ENCODE measurements around the gene HOXA10.

Gene HOXA10

DNA sequence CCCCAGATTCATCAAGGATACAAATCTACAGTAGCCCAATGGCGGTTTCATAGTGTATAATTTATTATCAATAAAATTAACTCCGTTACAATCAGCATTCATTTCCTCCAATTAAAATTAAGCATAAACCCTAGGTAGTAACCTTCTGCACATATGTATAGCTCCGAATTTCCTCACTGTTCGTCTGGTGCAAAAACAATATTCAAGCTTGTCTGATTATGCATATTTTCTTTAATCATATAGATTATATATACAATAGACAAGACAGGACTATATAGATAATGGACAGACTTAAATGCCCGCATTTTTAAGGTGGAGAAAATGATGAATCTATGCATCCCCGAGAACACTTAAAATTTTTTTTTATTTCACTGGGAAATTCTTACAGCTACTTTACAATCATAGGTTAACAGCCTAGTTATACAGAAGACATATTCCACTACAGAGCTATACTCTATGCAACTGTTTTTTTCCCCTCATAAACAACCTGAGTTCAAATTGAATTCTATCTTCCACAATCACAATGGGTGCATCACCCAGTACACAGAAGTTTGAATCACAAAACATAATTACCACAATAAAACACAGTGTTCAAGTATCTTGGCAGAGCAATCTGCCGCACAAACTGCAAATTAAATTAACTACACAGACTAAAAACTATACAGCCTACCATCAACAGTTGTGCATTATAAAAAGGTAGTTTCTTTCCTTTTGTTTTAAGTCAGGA lies 11.4 kb downstream of the HOXA10 start:
- TF ChIP-seq, protein P1, sequence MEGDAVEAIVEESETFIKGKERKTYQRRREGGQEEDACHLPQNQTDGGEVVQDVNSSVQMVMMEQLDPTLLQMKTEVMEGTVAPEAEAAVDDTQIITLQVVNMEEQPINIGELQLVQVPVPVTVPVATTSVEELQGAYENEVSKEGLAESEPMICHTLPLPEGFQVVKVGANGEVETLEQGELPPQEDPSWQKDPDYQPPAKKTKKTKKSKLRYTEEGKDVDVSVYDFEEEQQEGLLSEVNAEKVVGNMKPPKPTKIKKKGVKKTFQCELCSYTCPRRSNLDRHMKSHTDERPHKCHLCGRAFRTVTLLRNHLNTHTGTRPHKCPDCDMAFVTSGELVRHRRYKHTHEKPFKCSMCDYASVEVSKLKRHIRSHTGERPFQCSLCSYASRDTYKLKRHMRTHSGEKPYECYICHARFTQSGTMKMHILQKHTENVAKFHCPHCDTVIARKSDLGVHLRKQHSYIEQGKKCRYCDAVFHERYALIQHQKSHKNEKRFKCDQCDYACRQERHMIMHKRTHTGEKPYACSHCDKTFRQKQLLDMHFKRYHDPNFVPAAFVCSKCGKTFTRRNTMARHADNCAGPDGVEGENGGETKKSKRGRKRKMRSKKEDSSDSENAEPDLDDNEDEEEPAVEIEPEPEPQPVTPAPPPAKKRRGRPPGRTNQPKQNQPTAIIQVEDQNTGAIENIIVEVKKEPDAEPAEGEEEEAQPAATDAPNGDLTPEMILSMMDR (IDR thresholded peaks at IDR 0.05): no peak

DNA sequence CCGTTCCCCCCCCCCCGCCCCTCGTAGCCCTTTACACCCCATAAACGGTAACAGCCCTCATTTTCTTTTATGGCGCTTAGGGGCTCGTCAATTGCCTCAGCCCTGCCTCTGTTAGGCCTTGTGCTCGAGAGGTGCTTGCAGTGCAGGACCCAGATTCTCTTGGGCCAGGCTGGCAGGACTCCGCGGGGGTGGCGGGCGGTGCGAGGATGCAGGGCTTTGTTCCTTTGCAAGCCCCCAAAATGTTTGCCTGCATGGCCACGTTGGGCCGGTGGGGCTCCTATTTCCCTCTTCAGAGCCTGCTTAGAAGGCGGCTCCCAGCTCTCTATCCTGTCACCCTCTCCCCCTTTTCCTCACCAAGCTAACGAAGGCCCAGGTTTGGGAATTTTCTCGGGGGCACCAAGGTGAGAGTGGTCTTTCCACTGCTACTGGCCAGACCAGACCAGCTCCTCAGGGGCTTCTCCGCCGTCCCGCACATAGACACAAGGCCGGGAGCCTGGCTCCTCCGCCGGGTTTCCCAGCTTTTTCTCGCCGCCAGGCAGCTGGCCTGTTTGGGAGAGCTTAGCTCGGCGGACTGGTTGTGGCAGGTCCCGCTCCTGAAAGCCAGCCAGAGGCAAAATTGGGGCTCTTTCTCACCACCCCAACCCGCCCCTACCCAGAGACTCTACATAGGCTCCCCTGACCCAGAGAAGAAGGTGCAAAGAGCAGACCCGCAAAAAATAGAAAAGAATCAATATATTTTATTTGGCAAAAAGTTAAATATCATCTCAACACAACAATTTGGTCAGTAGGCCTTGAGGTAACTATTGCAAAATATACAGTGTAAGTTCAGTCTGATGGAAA lies 12.2 kb downstream of the HOXA10 start:
- TF ChIP-seq, protein P1 (IDR thresholded peaks at IDR 0.05): no peak

DNA sequence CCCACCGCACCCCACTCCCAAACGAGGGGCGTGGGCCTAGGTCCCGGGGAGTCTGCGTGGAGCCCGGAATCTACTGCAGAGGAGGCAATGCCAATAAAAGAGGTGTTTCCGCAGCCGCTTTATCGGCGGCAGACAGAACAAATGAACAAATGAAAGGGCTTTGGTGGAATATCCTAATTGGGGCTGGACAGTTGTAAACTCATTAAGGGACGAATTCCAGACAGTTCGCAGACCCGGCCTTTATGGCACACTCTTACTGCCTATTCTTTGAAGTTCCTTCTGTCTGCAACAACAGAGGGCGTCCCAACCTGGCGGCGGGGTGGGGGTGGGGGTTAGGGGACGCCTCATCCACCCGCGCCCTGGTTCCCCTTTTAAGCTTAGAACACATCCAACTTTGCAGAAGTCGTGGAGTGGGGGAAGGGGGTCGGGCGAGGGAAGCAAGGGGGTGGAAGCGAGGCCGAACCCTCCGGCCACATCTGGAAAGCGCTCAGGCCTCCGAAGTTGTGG lies 12.9 kb downstream of the HOXA10 start:
- TF ChIP-seq, protein P1 (IDR thresholded peaks at IDR 0.05): peak; percentile 29; the same call in 1 of the 2 replicates

DNA sequence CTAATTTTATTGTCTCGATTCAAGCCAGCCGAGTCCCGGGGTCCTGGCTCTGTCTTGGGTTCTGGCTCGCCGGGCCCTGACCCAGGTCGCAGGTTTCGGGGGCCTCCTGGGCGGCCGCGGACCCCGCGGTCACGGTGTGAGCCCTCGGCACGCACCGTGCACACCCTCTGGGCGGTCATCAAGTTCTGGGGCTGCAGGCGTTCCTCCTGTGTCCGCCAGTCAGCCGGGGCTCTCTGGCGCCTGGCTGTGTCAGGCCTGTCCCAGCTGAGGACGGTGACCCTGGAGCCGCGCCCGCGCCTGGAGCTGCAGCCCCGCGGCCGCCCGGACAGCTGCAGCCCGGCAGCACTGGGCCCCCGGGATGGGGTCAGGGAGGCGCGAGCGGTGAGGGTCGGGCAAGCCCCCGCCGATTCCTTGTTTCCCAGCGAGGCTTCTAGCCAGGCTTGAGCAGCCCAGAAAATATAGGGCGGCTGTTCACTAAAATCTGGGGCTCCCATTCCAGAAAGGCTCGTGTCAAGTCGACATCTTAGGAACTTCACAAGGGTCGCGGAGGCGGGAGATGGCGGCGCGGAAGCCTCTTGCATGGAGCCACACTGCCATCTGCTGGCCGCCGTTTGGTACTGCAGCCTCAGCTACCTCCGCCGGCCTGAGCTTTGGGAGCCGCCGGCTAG lies 13.4 kb downstream of the HOXA10 start:
- TF ChIP-seq, protein P1 (IDR thresholded peaks at IDR 0.05): peak; percentile 99

DNA sequence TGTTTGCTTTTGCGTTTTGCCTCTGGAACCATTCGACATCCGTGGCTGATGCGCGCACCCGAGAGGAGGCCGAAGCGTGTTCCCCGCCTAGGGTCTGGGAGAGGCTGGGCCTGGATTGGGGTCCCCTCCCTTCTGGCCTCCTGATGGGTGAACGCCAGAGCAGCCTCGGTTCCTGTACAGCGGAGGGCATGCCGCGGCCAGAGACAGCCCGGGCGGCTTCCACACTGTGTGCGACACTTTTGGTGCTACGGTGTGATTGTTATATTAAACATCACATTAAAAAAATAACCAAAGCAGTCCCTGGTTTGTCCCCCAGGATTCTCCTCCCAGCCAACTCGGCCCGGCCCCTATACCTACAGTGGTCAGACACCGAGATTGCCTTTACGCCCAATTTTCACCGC lies 14.0 kb downstream of the HOXA10 start:
- TF ChIP-seq, protein P1 (IDR thresholded peaks at IDR 0.05): no peak

DNA sequence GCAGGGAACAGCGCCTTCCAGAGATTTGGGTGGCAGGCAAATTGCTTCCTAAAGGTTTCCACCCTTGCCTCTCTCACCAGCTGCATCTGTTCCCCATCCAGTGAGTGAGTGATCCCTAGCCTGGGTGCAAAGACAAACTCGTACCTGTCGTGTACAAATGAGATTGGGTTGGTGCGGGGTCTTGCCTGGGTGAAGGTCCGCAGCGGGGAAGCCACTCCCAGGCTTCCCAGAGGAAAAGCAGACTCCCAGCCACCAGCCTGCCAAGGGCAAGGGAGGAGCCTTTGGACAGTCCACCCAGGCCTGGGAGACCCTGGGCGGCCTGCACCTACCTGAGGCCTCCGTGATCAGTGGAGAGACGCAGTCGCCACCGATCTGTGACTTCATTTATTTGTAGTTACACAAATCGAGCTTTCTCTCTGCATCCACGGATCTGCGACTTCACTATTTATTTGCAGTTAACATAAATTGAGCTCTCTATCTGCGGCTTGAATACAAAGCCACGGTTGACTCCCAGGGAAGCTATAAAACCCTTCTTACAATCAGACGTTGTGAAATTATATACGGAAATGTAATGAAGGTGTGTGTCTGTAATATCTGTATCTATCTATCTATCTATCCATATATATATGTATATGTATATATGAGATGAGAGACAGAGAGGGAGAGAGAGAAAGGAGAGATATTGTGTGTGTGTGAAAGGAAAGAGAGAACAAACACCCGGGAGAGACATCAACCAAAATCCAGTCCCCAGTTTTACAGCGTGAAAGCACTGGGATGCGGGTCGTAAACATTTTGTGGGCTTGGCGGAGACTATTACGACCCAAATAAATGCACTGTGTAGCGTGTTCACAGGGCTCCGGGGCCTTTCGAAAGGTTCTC lies 14.6 kb downstream of the HOXA10 start:
- TF ChIP-seq, protein P1 (IDR thresholded peaks at IDR 0.05): no peak

Data from LNCAP (cell line).